Measurements from ENCODE around the gene AP3D1.
A peak's percentile ranks its signal among the peaks of the same experiment; 100 is the strongest.

Gene AP3D1

DNA sequence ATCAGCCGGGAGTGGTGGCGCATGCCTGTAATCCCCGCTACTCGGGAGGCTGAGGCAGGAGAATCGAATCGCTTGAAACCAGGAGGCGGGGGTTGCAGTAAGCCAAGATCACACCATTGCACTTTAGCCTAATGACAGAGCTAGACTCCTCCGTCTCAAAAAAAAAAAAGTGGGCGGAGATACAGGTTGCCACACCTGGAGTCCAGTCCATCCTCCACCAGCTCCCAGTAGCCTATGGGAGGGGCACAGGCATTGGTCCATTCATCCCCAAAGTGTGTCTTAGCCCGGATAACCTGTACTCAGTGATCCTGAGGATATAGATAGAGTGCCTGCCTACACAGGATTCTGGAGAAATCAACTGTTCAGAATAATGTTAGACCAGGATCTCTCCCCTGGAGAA, 9.0 kb upstream of the AP3D1 start:
- no peak for DNase-seq
- intact Hi-C loops (cut with DNase I), result no loop called here

DNA sequence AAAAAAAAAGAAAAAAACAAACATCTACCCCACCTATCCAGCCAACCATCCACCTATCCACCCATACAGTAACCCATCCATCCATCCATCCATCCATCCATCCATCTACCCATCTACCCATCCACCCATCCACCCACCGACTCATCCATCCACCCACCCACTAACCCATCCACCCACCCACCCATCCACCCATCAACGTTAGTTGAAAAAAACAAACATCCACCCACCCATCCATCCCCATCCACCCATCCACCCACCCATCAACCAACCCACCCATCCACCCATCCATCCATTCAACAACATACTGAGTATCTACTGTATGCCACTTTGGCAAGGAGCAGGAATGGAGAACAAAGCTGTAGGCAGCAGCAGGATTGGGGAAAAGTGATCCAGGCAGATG, 6.1 kb upstream of the AP3D1 start:
- intact Hi-C loops (cut with DNase I), result loop anchor here (5.0 kb wide), 1 partner anchor 80 kb away; the partner anchor contains the start of genes PLEKHJ1 and SF3A2
- DNase-seq, result no peak

DNA sequence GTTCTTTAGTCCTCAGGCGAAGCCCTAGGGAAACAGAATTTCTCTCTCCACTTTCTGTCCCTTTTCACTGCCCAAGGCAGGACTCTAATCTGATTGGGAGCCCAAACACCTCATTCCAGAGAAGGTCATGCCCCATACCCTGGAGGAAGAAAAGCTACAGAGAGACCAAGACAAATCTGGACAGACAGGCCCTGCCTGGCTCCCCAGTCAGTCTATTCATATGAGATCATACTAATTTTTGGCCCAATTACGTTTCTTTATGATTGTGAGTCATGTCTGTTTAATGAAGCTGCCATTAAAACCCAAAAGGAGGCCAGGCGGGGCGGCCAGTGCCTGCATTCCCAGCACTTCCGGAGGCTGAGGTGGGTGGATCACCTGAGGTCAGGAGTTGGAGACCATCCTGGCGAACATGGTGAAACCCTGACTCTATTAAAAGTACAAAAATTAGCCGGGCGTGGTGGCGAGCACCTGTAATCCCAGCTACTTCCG, 3.3 kb upstream of the AP3D1 start:
- no peak for DNase-seq
- intact Hi-C loops (cut with DNase I), result loop anchor here (5.0 kb wide), 1 partner anchor 83 kb away; the partner anchor contains the start of genes PLEKHJ1 and SF3A2

GRCh38 chr19:2150794-2151338, 500 bp downstream of the AP3D1 start:
- DNase-seq, result peak in 1 of 10 donors; percentile 88
- intact Hi-C loops (cut with DNase I), result no loop called here

GRCh38 chr19:2149980-2150793, 1.2 kb downstream of the AP3D1 start:
- DNase-seq, result no peak
- intact Hi-C loops (cut with DNase I), result loop anchor here (5.0 kb wide), 1 partner anchor 53 kb away; the partner anchor contains the start of genes IZUMO4 and MOB3A

DNA sequence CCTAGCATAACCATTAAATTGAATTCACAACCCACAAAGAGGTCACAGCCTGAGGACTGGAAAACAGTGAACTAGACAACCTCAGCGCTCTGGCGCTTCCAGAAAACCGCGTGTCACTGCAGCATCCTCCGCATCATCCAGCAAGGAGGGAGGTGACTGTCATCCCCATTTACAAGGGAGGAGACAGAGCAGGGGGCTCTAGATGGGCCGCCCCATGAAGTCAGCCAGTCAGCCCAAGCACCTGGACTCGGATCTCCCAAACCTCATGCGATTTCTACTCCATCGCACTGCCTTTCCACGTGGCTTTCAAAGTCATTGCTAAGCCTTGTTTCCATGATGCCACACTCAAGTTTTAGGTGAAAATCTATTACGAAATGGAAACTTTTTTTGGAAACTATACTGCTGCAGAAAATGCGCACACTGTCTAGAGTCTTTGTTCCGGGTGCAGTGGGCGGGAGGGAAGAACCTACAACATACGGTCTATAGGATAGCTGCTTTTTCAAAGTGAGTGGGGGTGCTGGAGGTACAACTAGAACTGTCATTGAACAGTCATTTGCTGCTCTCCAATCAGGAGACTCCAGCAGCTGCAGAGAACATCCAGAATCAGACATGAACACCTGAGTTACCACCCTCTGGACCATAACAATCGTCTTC, 2.8 kb downstream of the AP3D1 start:
- no peak for DNase-seq
- intact Hi-C loops (cut with DNase I), result loop anchor here (5.0 kb wide), 1 partner anchor 51 kb away; the partner anchor contains the start of genes IZUMO4 and MOB3A

GRCh38 chr19:2145831-2146241, 5.5 kb downstream of the AP3D1 start:
- intact Hi-C loops (cut with DNase I), result loop anchor here (5.0 kb wide), 1 partner anchor 49 kb away; the partner anchor contains the start of genes IZUMO4 and MOB3A
- DNase-seq, result peak in 3 of 10 donors; percentile 28 to 84 (median 84)

- intact Hi-C loops (cut with DNase I), result no loop called here
- no peak for DNase-seq
Measured at GRCh38 chr19:2144190-2144589, 7.2 kb downstream of the AP3D1 start.

GRCh38 chr19:2142173-2142829, 9.1 kb downstream of the AP3D1 start:
- DNase-seq, result no peak
- intact Hi-C loops (cut with DNase I), result no loop called here

GRCh38 chr19:2140138-2140569, 11.2 kb downstream of the AP3D1 start:
- DNase-seq, result no peak
- intact Hi-C loops (cut with DNase I), result no loop called here

- DNase-seq, result no peak
- intact Hi-C loops (cut with DNase I), result no loop called here
Measured at GRCh38 chr19:2139385-2140137, 11.8 kb downstream of the AP3D1 start.

DNA sequence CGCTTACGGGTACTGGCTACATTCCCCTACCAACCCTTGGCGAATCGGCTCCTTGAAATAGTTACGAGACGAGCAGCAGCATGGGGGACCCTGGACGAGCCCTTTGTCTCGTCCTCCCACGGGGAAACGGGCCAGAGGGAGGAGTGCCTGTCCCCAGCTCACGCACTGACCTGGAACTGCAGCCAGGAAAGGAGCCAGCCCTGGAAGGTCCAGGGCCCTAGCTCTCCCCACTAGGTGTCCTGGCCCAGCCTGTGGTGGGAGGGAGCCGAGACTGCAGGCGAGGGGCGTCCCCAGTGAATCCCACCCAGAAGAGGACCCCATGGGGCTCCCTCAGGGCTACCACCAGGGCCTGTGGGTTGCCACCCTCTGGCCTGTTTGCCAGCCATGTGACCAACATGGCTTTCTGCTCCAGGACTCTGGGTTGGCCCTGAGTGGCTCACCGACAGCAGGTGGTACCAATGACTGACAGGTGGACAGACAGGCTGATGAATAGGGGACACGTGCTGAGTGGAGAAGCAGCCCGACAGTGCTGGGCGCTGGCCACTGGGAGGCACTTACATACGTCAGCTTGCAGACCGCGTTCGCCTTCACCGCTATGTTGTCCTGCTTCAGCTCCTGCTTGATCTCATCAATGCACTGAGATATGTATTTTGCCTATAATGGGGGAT, 13.2 kb downstream of the AP3D1 start:
- no peak for DNase-seq
- intact Hi-C loops (cut with DNase I), result no loop called here

- peak in 1 of 10 donors; percentile 78 for DNase-seq
- intact Hi-C loops (cut with DNase I), result no loop called here
Measured at GRCh38 chr19:2136796-2137195, 14.6 kb downstream of the AP3D1 start.

- intact Hi-C loops (cut with DNase I), result no loop called here
- peak in 1 of 10 donors; percentile 79 for DNase-seq
Measured at GRCh38 chr19:2135474-2136402, 15.6 kb downstream of the AP3D1 start.

- DNase-seq, result no peak
- intact Hi-C loops (cut with DNase I), result no loop called here
Measured at GRCh38 chr19:2132731-2133490, 18.5 kb downstream of the AP3D1 start.

DNA sequence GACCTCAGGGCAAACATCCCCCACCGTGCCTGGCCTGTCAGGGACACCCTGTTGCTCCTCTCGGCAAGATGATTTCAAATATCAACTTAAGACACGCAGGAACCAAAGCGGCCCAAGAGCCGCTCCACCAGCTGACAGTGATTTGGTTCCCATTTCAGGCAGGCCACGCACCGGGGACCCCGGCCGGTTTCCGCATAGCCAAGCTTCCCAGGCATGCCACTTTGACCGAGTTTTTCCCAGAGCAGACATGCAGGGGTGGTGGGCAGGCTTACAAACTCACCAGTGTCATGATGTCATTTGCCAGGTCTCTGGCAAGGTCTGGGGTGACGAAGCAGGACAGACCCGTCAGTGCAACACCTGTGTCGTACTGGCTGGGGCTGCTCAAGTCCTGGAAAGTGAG, 19.2 kb downstream of the AP3D1 start:
- peak in 1 of 10 donors; percentile 73 for DNase-seq
- intact Hi-C loops (cut with DNase I), result no loop called here

Data from posterior cingulate gyrus (tissue), 11 donors.